Keratinocyte (primary cell): Measurements from ENCODE around the gene CATSPER1. TPM values are rescaled to one million over a fixed set of nuclear protein-coding genes. Genes with fewer than 3 reads are reported as not detected.

Source experiments
- DNase-seq: peaks from one replicate; pipeline ENCODE4 v3.0.0-alpha.2; 2011; ENCODE audit warnings: low read depth, missing footprints, low spot score
- FAIRE-seq: peaks from 2 replicates; lab custom pipeline; 2011; peaks lifted over from hg19 to GRCh38; lab: Jason Lieb, UNC
- H2AFZ ChIP-seq: 2 replicates; pipeline ENCODE4 v1.6.0; 2012; ENCODE audit warnings: low read length, control low read depth, inconsistent platforms; ENCODE audit not compliant: control insufficient read depth
- H3K27ac ChIP-seq: 2 replicates; pipeline ENCODE4 v1.5.1; 2011; ENCODE audit warnings: low read length; ENCODE audit not compliant: control insufficient read depth, insufficient read depth
- H3K27me3 ChIP-seq: 3 replicates; pipeline ENCODE4 v1.6.0; 2011; ENCODE audit warnings: low read length; ENCODE audit not compliant: control insufficient read depth, insufficient read depth; ENCODE audit errors: extremely low read depth
- H3K36me3 ChIP-seq, 2 experiments: 2 replicates in 1 of 2; 3 replicates in 1 of 2; pipeline ENCODE4 v1.5.1; 2011; ENCODE audit warnings: low read length in 2 of 2, mild to moderate bottlenecking in 1 of 2; ENCODE audit not compliant: control insufficient read depth in 2 of 2, insufficient read depth in 2 of 2; ENCODE audit errors: extremely low read depth in 1 of 2
- H3K4me1 ChIP-seq: 3 replicates; pipeline ENCODE4 v1.5.1; 2011; ENCODE audit warnings: low read length; ENCODE audit not compliant: control insufficient read depth, insufficient read depth; ENCODE audit errors: extremely low read depth
- H3K4me2 ChIP-seq: 3 replicates; pipeline ENCODE4 v1.6.0; 2011; ENCODE audit warnings: low read depth, low read length; ENCODE audit not compliant: control insufficient read depth, insufficient read depth; ENCODE audit errors: extremely low read depth
- H3K4me3 ChIP-seq, 3 experiments: fragments of 200-600 bp in 1 of 3; sonication (generic) in 1 of 3; 2 replicates in 2 of 3; 3 replicates in 1 of 3; pipeline ENCODE4 v1.5.1; 2011 to 2016; ENCODE audit warnings: low read length in 3 of 3, mild to moderate bottlenecking in 3 of 3, control low read depth in 2 of 3, inconsistent platforms in 1 of 3, low read depth in 1 of 3, mixed read lengths in 1 of 3, mixed run types in 1 of 3, moderate library complexity in 1 of 3; ENCODE audit not compliant: control insufficient read depth in 2 of 3, insufficient read depth in 2 of 3; ENCODE audit errors: extremely low read depth in 1 of 3
- H3K79me2 ChIP-seq: 2 replicates; pipeline ENCODE4 v1.6.0; 2012; ENCODE audit warnings: low read length; ENCODE audit not compliant: control insufficient read depth, insufficient read depth
- H3K9ac ChIP-seq: 3 replicates; pipeline ENCODE4 v1.6.0; 2011; ENCODE audit warnings: low read length; ENCODE audit not compliant: control insufficient read depth, insufficient read depth; ENCODE audit errors: extremely low read depth
- H3K9me1 ChIP-seq: 3 replicates; pipeline ENCODE4 v1.6.0; 2011; ENCODE audit warnings: low read length; ENCODE audit not compliant: control insufficient read depth, insufficient read depth; ENCODE audit errors: extremely low read depth
- H3K9me3 ChIP-seq: 2 replicates; pipeline ENCODE4 v1.5.1; 2012; ENCODE audit warnings: low read depth, low read length; ENCODE audit not compliant: control insufficient read depth
- H4K20me1 ChIP-seq: 3 replicates; pipeline ENCODE4 v1.6.0; 2011; ENCODE audit warnings: low read length; ENCODE audit not compliant: control insufficient read depth, insufficient read depth; ENCODE audit errors: extremely low read depth
- CTCF ChIP-seq, 3 experiments: IDR thresholded peaks in 1 of 3; conservative IDR thresholded peaks in 1 of 3; optimal IDR thresholded peaks in 1 of 3; 2 replicates in 2 of 3; 3 replicates in 1 of 3; pipeline versions ENCODE3 to v1.5.1; 2011; ENCODE audit warnings: low read length in 3 of 3, mild to moderate bottlenecking in 3 of 3, moderate library complexity in 2 of 3, control low read depth in 1 of 3, inconsistent platforms in 1 of 3; ENCODE audit not compliant: insufficient read depth in 2 of 3; ENCODE audit errors: extremely low read depth in 1 of 3
- EZH2 ChIP-seq: IDR thresholded peaks from one replicate; pipeline ENCODE4 v1.6.1; 2012; ENCODE audit warnings: inconsistent platforms, mild to moderate bottlenecking, low read length, moderate library complexity
- dilution Hi-C: fragments of 300-500 bp; cut with MboI; formaldehyde crosslinking; loops from one replicate; pipeline ENCODE4 v1.7.0; 2020; ENCODE audit warnings: low sequenced_read_pairs; ENCODE audit not compliant: extremely low pct_ligation_motif_present
- polyA plus RNA-seq, 5 experiments: library from polyadenylated mRNA; depleted of rRNA in 3 of 5; stranded (reverse) in 3 of 5; stranded (forward) in 1 of 5; unstranded in 1 of 5; fragments of >200 nt; gene quantifications; 1 replicate in 1 of 5; 2 replicates in 3 of 5; 3 replicates in 1 of 5; pipeline versions ENCODE4 v1.2.1 to v1.2.3, GENCODE V29; 2011 to 2012; ENCODE audit warnings: missing spikeins in 2 of 5, low read depth in 1 of 5, low replicate concordance in 1 of 5

CATSPER1 gene
- polyA plus RNA-seq, 1 donor (not counting 4 experiments of a cell fraction or from before 2014, with no cell fraction given), result not detected

GRCh38 chr11:65968600-65969482, 57.4 kb downstream of the CATSPER1 start:
- H3K9ac ChIP-seq, result no peak overlapping the region
- FAIRE-seq (no peak), DNase-seq (no peak)
- H3K27ac ChIP-seq, result no peak overlapping the region
- no peak overlapping the region for H3K4me2 ChIP-seq
- peaks cover 8% of the 10 kb centered on the region for H3K79me2 ChIP-seq
- no peaks in the 10 kb centered on the region for H3K9me3 ChIP-seq
- peaks cover 9% of the 10 kb centered on the region for H3K4me1 ChIP-seq
- H3K36me3 ChIP-seq, result peaks cover 23 to 34% of the 10 kb centered on the region in 2 experiments
- H2AFZ ChIP-seq, result no peak overlapping the region
- TF ChIP-seq CTCF (optimal IDR thresholded peaks at IDR 0.05 in 1 of 3, IDR thresholded peaks at IDR 0.05 in 1 of 3, conservative IDR thresholded peaks at IDR 0.05 in 1 of 3; ENCODE audit: extremely low read depth in 1 of 3, insufficient read depth in 2 of 3, low read length in 3 of 3), result peak in 1 of 3 experiments; percentile 17
- TF ChIP-seq EZH2, result no peak
- dilution Hi-C loops, result no loop called here
- peaks cover 3% of the 10 kb centered on the region for H3K9me1 ChIP-seq
- H4K20me1 ChIP-seq, result no peaks in the 10 kb centered on the region
- H3K4me3 ChIP-seq, result no peak overlapping the region
- H3K27me3 ChIP-seq, result no peaks in the 10 kb centered on the region

GRCh38 chr11:65967329-65967934, 58.8 kb downstream of the CATSPER1 start:
- dilution Hi-C loops, result no loop called here
- Histone ChIP-seq H3K4me3 (no peak overlapping the region), H3K9me1 (no peaks in the 10 kb centered on the region), H3K4me1 (peaks cover 8% of the 10 kb centered on the region), H3K4me2 (no peak overlapping the region), H3K27ac (no peak overlapping the region), H2AFZ (no peak overlapping the region), H3K9me3 (no peaks in the 10 kb centered on the region), H3K36me3 (peaks cover 24 to 34% of the 10 kb centered on the region in 2 experiments), H3K27me3 (no peaks in the 10 kb centered on the region), H3K9ac (no peak overlapping the region), H4K20me1 (no peaks in the 10 kb centered on the region), H3K79me2 (peaks cover 22% of the 10 kb centered on the region)
- no peak for FAIRE-seq
- DNase-seq, result no peak
- TF ChIP-seq CTCF (optimal IDR thresholded peaks at IDR 0.05 in 1 of 3, IDR thresholded peaks at IDR 0.05 in 1 of 3, conservative IDR thresholded peaks at IDR 0.05 in 1 of 3; ENCODE audit: extremely low read depth in 1 of 3, insufficient read depth in 2 of 3, low read length in 3 of 3) (no peak), EZH2 (no peak)

Other genes starting within 250 kb of the CATSPER1 start
- 3.1 to 6.8 TPM (median 3.1 TPM) in 3 replicates for gene AP5B1, start 245.5 kb downstream of the CATSPER1 start, polyA plus RNA-seq
- 2.1 to 23.2 TPM (median 7.5 TPM) in 3 replicates for gene OVOL1, start 239.4 kb downstream of the CATSPER1 start, polyA plus RNA-seq
- 0.12 to 0.44 TPM (median 0.15 TPM) in 3 replicates for gene SNX32, start 192.5 kb downstream of the CATSPER1 start, polyA plus RNA-seq
- 571 to 1,860 TPM (median 1,236 TPM) in 3 replicates for gene CFL1, start 168.3 kb downstream of the CATSPER1 start, polyA plus RNA-seq
- gene MUS81, start 166.0 kb downstream of the CATSPER1 start, polyA plus RNA-seq, result 24.7 to 34.4 TPM (median 28.0 TPM) in 3 replicates
- 4.6 to 13.6 TPM (median 4.8 TPM) in 3 replicates for gene EFEMP2, start 153.7 kb downstream of the CATSPER1 start, polyA plus RNA-seq
- not detected in 3 replicates for gene CTSW, start 146.6 kb downstream of the CATSPER1 start, polyA plus RNA-seq
- 83.0 to 104 TPM (median 95.1 TPM) in 3 replicates for gene FIBP, start 138.0 kb downstream of the CATSPER1 start, polyA plus RNA-seq
- gene CCDC85B, start 135.8 kb downstream of the CATSPER1 start, polyA plus RNA-seq, result 4.1 to 6.8 TPM (median 6.0 TPM) in 3 replicates
- gene FOSL1, start 126.1 kb downstream of the CATSPER1 start, polyA plus RNA-seq, result 9.4 to 25.3 TPM (median 21.8 TPM) in 3 replicates
- gene C11orf68, start 107.4 kb downstream of the CATSPER1 start, polyA plus RNA-seq, result 18.4 to 30.9 TPM (median 25.0 TPM) in 3 replicates
- gene DRAP1, start 107.1 kb downstream of the CATSPER1 start, polyA plus RNA-seq, result 135 to 175 TPM (median 138 TPM) in 3 replicates
- gene TSGA10IP, start 81.0 kb downstream of the CATSPER1 start, polyA plus RNA-seq, result not detected in 3 replicates
- 5.9 to 28.0 TPM (median 14.7 TPM) in 3 replicates for gene SART1, start 64.7 kb downstream of the CATSPER1 start, polyA plus RNA-seq
- 23.1 to 36.8 TPM (median 29.6 TPM) in 3 replicates for gene EIF1AD, start 24.3 kb downstream of the CATSPER1 start, polyA plus RNA-seq
- gene BANF1, start 24.0 kb downstream of the CATSPER1 start, polyA plus RNA-seq, result 112 to 187 TPM (median 154 TPM) in 3 replicates
- gene CST6, start 14.5 kb downstream of the CATSPER1 start, polyA plus RNA-seq, result 1.4 to 2.3 TPM (median 1.7 TPM) in 3 replicates
- gene GAL3ST3, start 22.7 kb upstream of the CATSPER1 start, polyA plus RNA-seq, result not detected in 3 replicates
- gene SF3B2, start 25.9 kb upstream of the CATSPER1 start, polyA plus RNA-seq, result 41.9 to 121 TPM (median 73.0 TPM) in 3 replicates
- 10.0 to 28.4 TPM (median 14.9 TPM) in 3 replicates for gene PACS1, start 43.8 kb upstream of the CATSPER1 start, polyA plus RNA-seq
- 9.3 to 19.1 TPM (median 14.1 TPM) in 3 replicates for gene KLC2, start 231.2 kb upstream of the CATSPER1 start, polyA plus RNA-seq
- 133 to 213 TPM (median 187 TPM) in 3 replicates for gene RAB1B, start 242.2 kb upstream of the CATSPER1 start, polyA plus RNA-seq